ENCODE results near the gene POMGNT2.

DNA sequence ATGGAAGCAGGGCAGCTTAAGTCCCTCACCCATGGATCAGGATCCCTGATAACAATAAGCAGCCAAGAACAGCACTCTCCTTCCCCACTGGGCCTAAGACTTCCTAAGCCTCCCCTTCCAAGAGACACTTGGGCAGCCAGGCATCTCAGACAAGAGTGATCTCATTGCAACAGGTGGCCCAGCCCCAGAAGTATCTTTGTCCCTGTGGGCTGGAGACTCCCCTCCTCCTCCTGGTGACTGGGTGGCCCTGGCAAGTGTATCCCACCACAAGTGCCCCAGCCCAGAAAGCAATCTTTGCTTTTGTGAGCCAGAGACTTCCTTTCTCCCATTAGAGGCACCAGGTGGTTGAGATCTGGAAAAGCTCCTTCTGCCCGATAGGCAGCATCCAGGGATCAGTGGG, 40.7 kb upstream of the POMGNT2 start:
- TF ChIP-seq POLR2A (IDR thresholded peaks at IDR 0.05), result no peak
- TF ChIP-seq, protein P1, sequence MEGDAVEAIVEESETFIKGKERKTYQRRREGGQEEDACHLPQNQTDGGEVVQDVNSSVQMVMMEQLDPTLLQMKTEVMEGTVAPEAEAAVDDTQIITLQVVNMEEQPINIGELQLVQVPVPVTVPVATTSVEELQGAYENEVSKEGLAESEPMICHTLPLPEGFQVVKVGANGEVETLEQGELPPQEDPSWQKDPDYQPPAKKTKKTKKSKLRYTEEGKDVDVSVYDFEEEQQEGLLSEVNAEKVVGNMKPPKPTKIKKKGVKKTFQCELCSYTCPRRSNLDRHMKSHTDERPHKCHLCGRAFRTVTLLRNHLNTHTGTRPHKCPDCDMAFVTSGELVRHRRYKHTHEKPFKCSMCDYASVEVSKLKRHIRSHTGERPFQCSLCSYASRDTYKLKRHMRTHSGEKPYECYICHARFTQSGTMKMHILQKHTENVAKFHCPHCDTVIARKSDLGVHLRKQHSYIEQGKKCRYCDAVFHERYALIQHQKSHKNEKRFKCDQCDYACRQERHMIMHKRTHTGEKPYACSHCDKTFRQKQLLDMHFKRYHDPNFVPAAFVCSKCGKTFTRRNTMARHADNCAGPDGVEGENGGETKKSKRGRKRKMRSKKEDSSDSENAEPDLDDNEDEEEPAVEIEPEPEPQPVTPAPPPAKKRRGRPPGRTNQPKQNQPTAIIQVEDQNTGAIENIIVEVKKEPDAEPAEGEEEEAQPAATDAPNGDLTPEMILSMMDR (IDR thresholded peaks at IDR 0.05), result no peak

Data from testis (tissue), 2 donors.